H1 (cell line): Measurements from ENCODE around the gene FBN3. TPM values are rescaled to one million over a fixed set of nuclear protein-coding genes. Genes with fewer than 3 reads are reported as not detected.
A peak's percentile ranks its signal among the peaks of the same experiment; 100 is the strongest.

Source experiments
- CTCF ChIA-PET: fragments of 300-600 bp; sonication (Branson Sonifier 250); formaldehyde crosslinking; loops from one replicate; lab custom pipeline; 2021; ENCODE audit not compliant: partially characterized antibody; lab: Charles Lee
- POLR2A ChIA-PET: fragments of 300-600 bp; sonication (Branson Sonifier 250); formaldehyde crosslinking; loops from one replicate; lab custom pipeline; 2021; ENCODE audit warnings: inconsistent platforms; ENCODE audit not compliant: partially characterized antibody; lab: Charles Lee
- DNase-seq, 2 experiments: peaks; one replicate each; pipeline versions ENCODE4 v3.0.0 to v3.0.0-alpha.2; 2010 to 2022; ENCODE audit warnings: low spot score in 2 of 2, low read depth in 1 of 2, mixed read lengths in 1 of 2
- FAIRE-seq: peaks from 2 replicates; lab custom pipeline; 2011; peaks lifted over from hg19 to GRCh38; lab: Jason Lieb, UNC
- H2AFZ ChIP-seq: 2 replicates; pipeline ENCODE4 v1.8.1; 2012; ENCODE audit warnings: low read length, inconsistent platforms
- H2AK5ac ChIP-seq: 2 replicates; pipeline ENCODE4 v1.6.1; 2013; ENCODE audit warnings: low read depth, low read length
- H2BK120ac ChIP-seq: replicated peaks from 2 replicates; pipeline ENCODE3; 2013; ENCODE audit warnings: low read depth, low read length, inconsistent platforms
- H2BK12ac ChIP-seq: 2 replicates; pipeline ENCODE4 v1.6.1; 2013; ENCODE audit warnings: low read depth, low read length
- H2BK15ac ChIP-seq: 2 replicates; pipeline ENCODE4 v1.6.1; 2013; ENCODE audit warnings: low read length
- H2BK20ac ChIP-seq: 2 replicates; pipeline ENCODE4 v1.6.1; 2013; ENCODE audit warnings: low read length
- H2BK5ac ChIP-seq: 2 replicates; pipeline ENCODE4 v1.6.1; 2013; ENCODE audit warnings: low read depth, low read length
- H3K14ac ChIP-seq: 2 replicates; pipeline ENCODE4 v1.6.1; 2013; ENCODE audit warnings: inconsistent platforms; ENCODE audit not compliant: insufficient read length
- H3K18ac ChIP-seq: 2 replicates; pipeline ENCODE4 v1.6.1; 2013; ENCODE audit warnings: low read length; ENCODE audit errors: extremely low read depth
- H3K23ac ChIP-seq: 2 replicates; pipeline ENCODE4 v1.6.1; 2013; ENCODE audit warnings: inconsistent platforms; ENCODE audit not compliant: insufficient read length
- H3K23me2 ChIP-seq: 2 replicates; pipeline ENCODE4 v1.6.1; 2013; ENCODE audit warnings: low read depth, low read length
- H3K27ac ChIP-seq: 2 replicates; pipeline ENCODE4 v1.6.1; 2011; ENCODE audit warnings: low read depth, low read length, inconsistent platforms
- H3K27me3 ChIP-seq, 4 experiments: replicated peaks in 1 of 4; 1 replicate in 1 of 4; 2 replicates in 3 of 4; pipeline versions ENCODE4 v1.6.1 to v1.8.1; 2011 to 2013; ENCODE audit warnings: low read length in 3 of 4, mild to moderate bottlenecking in 3 of 4, inconsistent platforms in 2 of 4, mixed read lengths in 2 of 4, moderate library complexity in 1 of 4; ENCODE audit not compliant: control insufficient read depth in 3 of 4, insufficient read depth in 3 of 4; ENCODE audit errors: extremely low read depth in 1 of 4
- H3K36me3 ChIP-seq, 4 experiments: 2 replicates each; pipeline versions ENCODE4 v1.6.1 to v1.8.1; 2011 to 2013; ENCODE audit warnings: mild to moderate bottlenecking in 4 of 4, low read length in 3 of 4, moderate library complexity in 2 of 4, control low read depth in 1 of 4, inconsistent platforms in 1 of 4; ENCODE audit not compliant: insufficient read depth in 4 of 4, control insufficient read depth in 2 of 4
- H3K4ac ChIP-seq: replicated peaks from 2 replicates; pipeline ENCODE3; 2013; ENCODE audit warnings: low read length, low read depth, mixed read lengths, inconsistent platforms; ENCODE audit not compliant: insufficient read length
- H3K4me1 ChIP-seq, 4 experiments: replicated peaks in 1 of 4; 1 replicate in 1 of 4; 2 replicates in 3 of 4; pipeline versions ENCODE4 v1.6.1 to v1.8.1; 2011 to 2013; ENCODE audit warnings: low read length in 3 of 4, inconsistent platforms in 2 of 4, mixed read lengths in 1 of 4; ENCODE audit not compliant: insufficient read depth in 4 of 4, control insufficient read depth in 3 of 4
- H3K4me2 ChIP-seq, 2 experiments: 2 replicates each; pipeline versions ENCODE4 v1.6.1 to v1.8.1; 2011 to 2013; ENCODE audit warnings: low read depth in 2 of 2, low read length in 2 of 2, control low read depth in 1 of 2, inconsistent platforms in 1 of 2, mild to moderate bottlenecking in 1 of 2; ENCODE audit not compliant: insufficient read depth in 1 of 2
- H3K4me3 ChIP-seq, 4 experiments: fragments of 200-600, 300-600 bp in 1 of 4; sonication (generic), shearing (Covaris generic), sonication (Bioruptor Twin) in 1 of 4; 2 replicates each; pipeline versions ENCODE4 v1.5.1 to v1.8.1; 2011 to 2016; ENCODE audit warnings: low read length in 4 of 4, low read depth in 3 of 4, control low read depth in 2 of 4, inconsistent platforms in 2 of 4, mild to moderate bottlenecking in 2 of 4, mixed read lengths in 1 of 4, moderate library complexity in 1 of 4; ENCODE audit not compliant: insufficient read depth in 2 of 4; ENCODE audit errors: extremely low read depth in 1 of 4
- H3K56ac ChIP-seq: replicated peaks from 2 replicates; pipeline ENCODE3; 2013; ENCODE audit warnings: low read depth, mild to moderate bottlenecking, mixed read lengths, low read length, inconsistent platforms; ENCODE audit not compliant: insufficient read length
- H3K79me1 ChIP-seq: 2 replicates; pipeline ENCODE4 v1.6.1; 2013; ENCODE audit warnings: low read depth, low read length, control low read depth
- H3K79me2 ChIP-seq, 2 experiments: 2 replicates each; pipeline versions ENCODE4 v1.6.1 to v1.8.1; 2012 to 2013; ENCODE audit warnings: low read length in 2 of 2, mild to moderate bottlenecking in 2 of 2, inconsistent platforms in 1 of 2; ENCODE audit not compliant: insufficient read depth in 2 of 2, control insufficient read depth in 1 of 2
- H3K9ac ChIP-seq, 4 experiments: replicated peaks in 1 of 4; 1 replicate in 1 of 4; 2 replicates in 3 of 4; pipeline versions ENCODE4 v1.6.1 to v1.8.1; 2011 to 2013; ENCODE audit warnings: low read depth in 3 of 4, low read length in 3 of 4, control low read depth in 2 of 4, mild to moderate bottlenecking in 2 of 4, moderate library complexity in 2 of 4, inconsistent platforms in 1 of 4; ENCODE audit errors: extremely low read depth in 1 of 4
- H3K9me3 ChIP-seq, 2 experiments: 2 replicates each; pipeline versions ENCODE4 v1.6.1 to v1.8.1; 2012 to 2013; ENCODE audit warnings: mild to moderate bottlenecking in 2 of 2, moderate library complexity in 2 of 2, control low read depth in 1 of 2, inconsistent platforms in 1 of 2, low read depth in 1 of 2, low read length in 1 of 2, mixed read lengths in 1 of 2; ENCODE audit not compliant: insufficient read depth in 2 of 2
- H4K20me1 ChIP-seq, 2 experiments: replicated peaks in 1 of 2; 2 replicates each; pipeline versions ENCODE3 to v1.8.1; 2011 to 2013; ENCODE audit warnings: inconsistent platforms in 2 of 2, low read length in 2 of 2, mild to moderate bottlenecking in 1 of 2; ENCODE audit not compliant: insufficient read depth in 2 of 2, control insufficient read depth in 1 of 2
- H4K5ac ChIP-seq: 2 replicates; pipeline ENCODE4 v1.6.1; 2013; ENCODE audit warnings: low read length, low read depth, mixed read lengths, inconsistent platforms; ENCODE audit not compliant: insufficient read length
- H4K8ac ChIP-seq: 2 replicates; pipeline ENCODE4 v1.8.0; 2013; ENCODE audit warnings: mild to moderate bottlenecking, moderate library complexity, low read length, inconsistent platforms; ENCODE audit not compliant: insufficient read depth; ENCODE audit errors: extremely low read depth
- H4K91ac ChIP-seq: replicated peaks from 2 replicates; pipeline ENCODE3; 2013; ENCODE audit warnings: low read length, mixed read lengths, inconsistent platforms; ENCODE audit not compliant: insufficient read length
- CBX5 ChIP-seq: fragments of 300-800, 300-1000 bp; sonication (generic); IDR thresholded peaks from 2 replicates; pipeline ENCODE4 v1.7.1; 2016; ENCODE audit warnings: antibody characterized with exemption, low read length, low read depth
- CHD1 ChIP-seq: IDR thresholded peaks from 2 replicates; pipeline ENCODE4 v1.6.1; 2012; ENCODE audit warnings: low read depth, low read length, improper control_type of control experiment
- CTBP2 ChIP-seq: IDR thresholded peaks from 2 replicates; pipeline ENCODE4 v1.7.0; 2011; ENCODE audit warnings: borderline replicate concordance, mild to moderate bottlenecking, moderate library complexity, mixed read lengths, low read length; ENCODE audit not compliant: insufficient read depth, insufficient read length
- GTF2F1 ChIP-seq: IDR thresholded peaks from 2 replicates; pipeline ENCODE4 v1.6.1; 2012; ENCODE audit warnings: low read depth, low read length, improper control_type of control experiment, borderline replicate concordance
- HDAC6 ChIP-seq: IDR thresholded peaks from one replicate; pipeline ENCODE4 v1.7.1; 2012; ENCODE audit warnings: low read depth, mild to moderate bottlenecking, inconsistent platforms, low read length, moderate library complexity
- KDM4A ChIP-seq: IDR thresholded peaks from one replicate; pipeline ENCODE4 v1.7.1; 2012; ENCODE audit warnings: low read depth, mild to moderate bottlenecking, moderate library complexity, low read length, inconsistent platforms; ENCODE audit not compliant: severe bottlenecking
- SAP30 ChIP-seq: fragments of 300-600 bp; sonication (generic); IDR thresholded peaks from 2 replicates; pipeline ENCODE4 v1.7.1; 2012; ENCODE audit warnings: low read length, moderate library complexity, mild to moderate bottlenecking, inconsistent platforms; ENCODE audit not compliant: insufficient read depth, insufficient replicate concordance
- SIX5 ChIP-seq: IDR thresholded peaks from 2 replicates; pipeline ENCODE4 v1.6.1; 2011; ENCODE audit warnings: mild to moderate bottlenecking, low read depth, low read length
- SP2 ChIP-seq: IDR thresholded peaks from 2 replicates; pipeline ENCODE4 v1.6.1; 2012; ENCODE audit warnings: mild to moderate bottlenecking, low read length, inconsistent platforms
- TCF12 ChIP-seq: IDR thresholded peaks from 2 replicates; pipeline ENCODE4 v1.6.1; 2011; ENCODE audit warnings: low read depth, mild to moderate bottlenecking, low read length
- TEAD4 ChIP-seq: IDR thresholded peaks from 2 replicates; pipeline ENCODE4 v1.6.1; 2012; ENCODE audit warnings: low read depth, low read length, inconsistent platforms, mixed read lengths
- WGBS, 2 experiments: shearing (Covaris generic) in 1 of 2; methylation state at CpG; one replicate each; pipeline versions ENCODE4 v1.1.6 to v1.1.7; 2013 to 2015; ENCODE audit warnings: low lambda C conversion rate in 2 of 2, mixed read lengths in 2 of 2, inconsistent platforms in 1 of 2, low coverage in 1 of 2, missing lambda C conversion rate in 1 of 2; ENCODE audit not compliant: insufficient replicate concordance in 2 of 2, insufficient coverage in 1 of 2, insufficient read length in 1 of 2; ENCODE audit errors: extremely low coverage in 1 of 2, missing lambda C conversion rate in 1 of 2; 5-methylcytosine and 5-hydroxymethylcytosine counted together
- polyA plus RNA-seq, 7 experiments: library from polyadenylated mRNA; depleted of rRNA in 3 of 7; stranded (reverse) in 5 of 7; unstranded in 2 of 7; fragments of >200 nt in 5 of 7; fragments of 200-250 nt in 2 of 7; gene quantifications; 1 replicate in 5 of 7; 2 replicates in 1 of 7; 4 replicates in 1 of 7; pipeline versions ENCODE4 v1.2.1 to v1.2.3, GENCODE V29; 2011 to 2013; ENCODE audit warnings: missing spikeins in 2 of 7, mixed read lengths in 2 of 7
- total RNA-seq: library from RNA; stranded (reverse); fragmentation: NEBNext Ultra II Directional; extraction: Animal tissue kit (Norgen Biotek cat#: 25700); gene quantifications from 2 replicates; pipeline ENCODE4 v1.2.1, GENCODE V29; 2021
- TF ChIP-seq, protein P1 (sequence below): IDR thresholded peaks from 2 replicates; pipeline ENCODE4 v1.6.1; 2012; ENCODE audit warnings: inconsistent platforms

The FBN3 gene
- total and polyA plus RNA-seq, 2 of the 8 experiments (the other 6 are each of a cell fraction or from before 2014, with no cell fraction given), result 37.1 to 38.7 TPM

DNA sequence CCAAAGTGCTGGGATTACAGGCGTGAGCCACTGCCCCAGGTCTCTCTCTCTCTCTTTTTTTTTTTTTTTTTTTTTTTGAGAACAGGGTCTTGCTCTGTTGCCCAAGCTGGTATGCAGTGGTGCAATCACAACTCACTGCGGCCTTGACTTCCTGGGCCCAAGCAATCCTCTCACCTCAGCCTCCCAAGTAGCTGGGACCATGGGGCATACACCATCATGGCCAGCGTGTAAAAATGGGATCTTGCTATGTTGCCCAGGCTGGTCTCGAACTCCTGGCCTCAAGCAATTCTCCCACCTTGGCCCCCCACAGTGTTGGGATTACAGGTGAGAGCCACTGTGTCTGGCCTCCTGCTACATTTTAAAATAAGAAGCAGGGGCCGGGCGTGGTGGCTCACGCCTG, 19.1 kb upstream of the FBN3 start:
- H2BK12ac ChIP-seq, result no peak overlapping the region
- H3K79me1 ChIP-seq, result no peaks in the 10 kb centered on the region
- POLR2A ChIA-PET, result interaction anchor here (1.1 to 1.6 kb wide), 3 partner anchors 9 to 85 kb away, joined by 3 to 13 read pairs (median 4); no protein-coding TSS in a partner anchor

More for the DNA sequence above, 19.1 kb upstream of the FBN3 start:
- Histone ChIP-seq H3K9me3 (no peaks in the 10 kb centered on the region), H2BK15ac (no peak overlapping the region), H3K4me2 (no peak overlapping the region), H3K27ac (no peak overlapping the region), H2BK5ac (no peak overlapping the region), H4K8ac (no peak overlapping the region), H3K9ac (no peak overlapping the region), H4K20me1 (no peaks in the 10 kb centered on the region), H4K91ac (no peak overlapping the region), H3K4ac (no peak overlapping the region), H3K56ac (no peak overlapping the region), H3K79me2 (no peaks in the 10 kb centered on the region), H3K18ac (no peak overlapping the region), H4K5ac (no peak overlapping the region), H3K4me3 (no peak overlapping the region), H3K4me1 (no peaks in the 10 kb centered on the region; a peak in 2 of 7 replicates), H2BK120ac (no peak overlapping the region), H3K36me3 (no peaks in the 10 kb centered on the region), H3K23ac (no peak overlapping the region), H2AK5ac (no peak overlapping the region), H2AFZ (no peak overlapping the region), H3K23me2 (no peaks in the 10 kb centered on the region), H3K27me3 (no peaks in the 10 kb centered on the region), H3K14ac (no peak overlapping the region), H2BK20ac (0 out of 2 replicates have a peak overlapping the region, but pooled peaks have one; percentile 23)
- FAIRE-seq (no peak), DNase-seq (no peak)
- CTCF ChIA-PET, result interaction anchor here (1.2 to 2.2 kb wide), 3 partner anchors 10 to 165 kb away, joined by 3 to 10 read pairs (median 3); no protein-coding TSS in a partner anchor
- TF ChIP-seq CTBP2 (no peak), CBX5 (no peak), HDAC6 (no peak), TEAD4 (no peak), SAP30 (no peak), SP2 (no peak), KDM4A (no peak), SIX5 (no peak), TCF12 (no peak), GTF2F1 (no peak), CHD1 (no peak)
- TF ChIP-seq, protein P1, sequence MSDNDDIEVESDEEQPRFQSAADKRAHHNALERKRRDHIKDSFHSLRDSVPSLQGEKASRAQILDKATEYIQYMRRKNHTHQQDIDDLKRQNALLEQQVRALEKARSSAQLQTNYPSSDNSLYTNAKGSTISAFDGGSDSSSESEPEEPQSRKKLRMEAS, result no peak
- 91% methylated on average over 6 of the region's 7 CpGs; no CpG with 5 or more reads in 1 of the 2 experiments for WGBS, 2 experiments
